Natural killer cell treated with Interleukin-12 subunit alpha and Interleukin-12 subunit beta and Interleukin-15 and Interleukin-18, amount 100 ng/mL, for 72 hours (primary cell): ENCODE results near the gene ANO1. TPM values are rescaled to one million over a fixed set of nuclear protein-coding genes. Genes with fewer than 3 reads are reported as not detected.
"Not testable (repeated sequence)": the region's sequence is repeated elsewhere in the genome, so short reads cannot be mapped to it uniquely, and the experiment has no call there.

Source experiments
- ATAC-seq, 2 donors: fragments of 150-1000 bp; cut with Tn5 transposase in 1 of 2; sonication (Bioruptor Pico), chemical (Tn5 transposase) in 1 of 2; 2 replicates each; pipeline ENCODE4 v1.10.0; 2021
- DNase-seq: peaks from one replicate; pipeline ENCODE4 v3.0.0; 2022; ENCODE audit warnings: low spot score
- H3K27ac Mint-ChIP-seq, 2 donors: 1 replicate in 1 of 2; 2 replicates in 1 of 2; pipeline ENCODE4 v1.8.0; 2022; ENCODE audit warnings: mixed read lengths in 2 of 2, mild to moderate bottlenecking in 1 of 2, moderate library complexity in 1 of 2
- H3K27me3 Mint-ChIP-seq, 2 donors: 1 replicate in 1 of 2; 2 replicates in 1 of 2; pipeline ENCODE4 v1.8.0; 2022; ENCODE audit warnings: mixed read lengths in 2 of 2
- H3K36me3 Mint-ChIP-seq: one replicate; pipeline ENCODE4 v1.8.0; 2022; ENCODE audit warnings: mixed read lengths
- H3K4me1 Mint-ChIP-seq, 2 donors: 1 replicate in 1 of 2; 2 replicates in 1 of 2; pipeline ENCODE4 v1.8.0; 2022; ENCODE audit warnings: low read depth in 2 of 2, mixed read lengths in 2 of 2, mild to moderate bottlenecking in 1 of 2
- H3K4me3 Mint-ChIP-seq: one replicate; pipeline ENCODE4 v1.8.0; 2022; ENCODE audit warnings: mixed read lengths
- H3K9me3 Mint-ChIP-seq: 2 replicates; pipeline ENCODE4 v1.8.0; 2022; ENCODE audit warnings: mixed read lengths
- total RNA-seq, 2 donors: library from RNA; stranded (reverse); gene quantifications; one replicate each; pipeline ENCODE4 v1.2.3, GENCODE V29; 2022

The ANO1 gene
- not detected for total RNA-seq

DNA sequence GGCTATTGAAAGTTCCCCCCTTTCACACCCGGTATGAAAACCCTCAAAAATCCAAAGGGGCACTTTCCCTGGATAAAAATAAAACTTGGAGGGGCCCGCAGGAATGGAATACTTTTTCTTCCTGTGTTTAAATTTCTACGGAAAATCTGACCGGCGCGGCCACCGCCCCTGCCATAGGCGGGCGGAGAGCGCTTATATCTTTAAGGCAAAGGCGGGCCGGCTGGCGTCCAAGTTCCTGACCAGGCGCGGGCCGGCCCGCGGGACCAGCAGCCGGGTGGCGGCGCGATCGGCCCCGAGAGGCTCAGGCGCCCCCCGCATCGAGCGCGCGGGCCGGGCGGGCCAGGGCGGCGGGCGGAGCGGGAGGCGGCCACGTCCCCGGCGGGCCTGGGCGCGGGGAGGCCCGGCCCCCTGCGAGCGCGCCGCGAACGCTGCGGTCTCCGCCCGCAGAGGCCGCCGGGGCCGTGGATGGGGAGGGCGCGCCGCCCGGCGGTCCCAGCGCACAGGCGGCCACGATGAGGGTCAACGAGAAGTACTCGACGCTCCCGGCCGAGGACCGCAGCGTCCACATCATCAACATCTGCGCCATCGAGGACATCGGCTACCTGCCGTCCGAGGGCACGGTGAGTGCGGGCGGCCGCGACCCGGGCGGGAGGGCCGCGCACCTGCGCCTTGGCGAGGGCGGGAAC, at the start of gene ANO1:
Gene ANO1, plus strand, starts transcription at position 223 of the 686 bp plus-strand sequence. Its CDS starts 290 bp downstream, at position 513.
- Mint-ChIP-seq H3K36me3 (no peaks in the 10 kb centered on the region), H3K9me3 (no peaks in the 10 kb centered on the region), H3K27me3 (peaks cover 21 to 24% of the 10 kb centered on the region in 2 donors), H3K27ac (no peak within 1 kb of the TSS), H3K4me3 (no peak within 1 kb of the TSS), H3K4me1 (peaks cover 0 to 3% of the 10 kb centered on the region in 2 donors)
- DNase-seq: no peak
- ATAC-seq: no peak

DNA sequence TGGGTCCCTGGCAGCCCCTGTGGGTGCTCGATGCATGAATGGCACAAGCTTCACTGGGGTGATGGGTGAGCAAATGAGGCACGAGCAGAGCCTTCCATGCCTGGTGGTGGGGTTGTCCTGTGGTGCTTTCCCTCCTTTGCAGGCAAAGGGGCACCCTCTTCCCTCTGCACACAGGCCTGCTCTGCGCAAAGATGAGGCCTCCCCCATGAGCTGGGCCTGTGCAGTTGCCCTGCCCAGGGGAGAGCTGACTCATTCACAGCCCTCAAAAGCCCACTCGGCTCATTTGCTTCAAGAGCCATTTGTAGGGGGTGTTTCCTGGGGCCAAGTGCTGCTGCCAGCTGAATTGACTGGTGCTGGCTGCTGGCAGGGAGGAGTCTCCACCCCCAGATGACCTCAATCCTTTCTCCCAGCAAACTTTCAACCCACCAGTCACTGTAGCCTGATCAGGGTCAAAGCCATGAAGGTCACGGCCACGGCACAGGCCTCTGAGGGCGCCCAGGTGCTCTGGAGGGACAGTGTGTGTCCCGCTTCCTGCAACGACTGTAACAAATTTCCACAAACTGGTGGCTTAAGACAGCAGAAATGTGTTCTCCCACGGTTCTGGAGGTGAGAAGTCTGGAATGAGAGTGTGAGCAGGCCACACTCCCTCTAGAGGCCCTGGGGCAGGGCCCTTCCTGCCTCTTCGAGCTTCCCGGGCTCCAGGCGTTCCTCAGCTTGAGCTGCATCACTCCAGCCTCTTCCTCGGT, 48.8 kb upstream of the ANO1 start:
- Mint-ChIP-seq H3K4me3 (no peak overlapping the region), H3K4me1 (no peaks in the 10 kb centered on the region), H3K9me3 (no peaks in the 10 kb centered on the region), H3K27ac (no peak overlapping the region), H3K27me3 (peaks cover 6 to 10% of the 10 kb centered on the region in 2 donors), H3K36me3 (no peaks in the 10 kb centered on the region)
- DNase-seq (no peak), ATAC-seq (no peak)

DNA sequence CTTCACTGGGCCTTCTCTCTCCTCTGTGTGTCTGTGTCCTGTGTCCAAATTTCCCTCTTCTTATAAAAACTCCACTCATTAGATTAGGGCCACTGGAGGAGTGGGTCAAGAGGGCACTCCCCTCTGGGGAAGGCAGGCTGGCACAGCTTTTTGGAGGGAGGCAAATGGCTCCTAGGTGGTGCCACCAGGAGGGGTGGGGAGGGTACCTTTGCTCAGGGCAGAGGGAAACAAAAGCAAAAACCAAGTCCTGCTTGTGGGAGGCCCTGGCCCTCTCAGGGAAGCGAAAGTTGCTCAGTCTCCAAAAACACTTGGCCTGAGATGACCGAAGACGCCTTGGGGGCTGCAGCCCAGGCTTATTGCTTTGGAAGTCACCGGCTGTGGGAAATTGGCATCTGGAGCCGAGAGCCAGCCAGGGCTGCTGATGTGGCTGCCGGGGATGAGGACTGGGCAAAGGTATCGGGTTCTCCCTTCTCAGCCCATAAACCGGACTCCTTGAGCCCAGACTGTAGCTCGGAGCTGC, 48.2 kb upstream of the ANO1 start:
- no peaks in the 10 kb centered on the region for H3K9me3 Mint-ChIP-seq
- no peak for ATAC-seq
- H3K4me1 Mint-ChIP-seq: no peaks in the 10 kb centered on the region
- H3K4me3 Mint-ChIP-seq: no peak overlapping the region
- no peaks in the 10 kb centered on the region for H3K36me3 Mint-ChIP-seq
- H3K27ac Mint-ChIP-seq: no peak overlapping the region
- H3K27me3 Mint-ChIP-seq: peaks cover 6 to 13% of the 10 kb centered on the region in 2 donors
- no peak for DNase-seq

DNA sequence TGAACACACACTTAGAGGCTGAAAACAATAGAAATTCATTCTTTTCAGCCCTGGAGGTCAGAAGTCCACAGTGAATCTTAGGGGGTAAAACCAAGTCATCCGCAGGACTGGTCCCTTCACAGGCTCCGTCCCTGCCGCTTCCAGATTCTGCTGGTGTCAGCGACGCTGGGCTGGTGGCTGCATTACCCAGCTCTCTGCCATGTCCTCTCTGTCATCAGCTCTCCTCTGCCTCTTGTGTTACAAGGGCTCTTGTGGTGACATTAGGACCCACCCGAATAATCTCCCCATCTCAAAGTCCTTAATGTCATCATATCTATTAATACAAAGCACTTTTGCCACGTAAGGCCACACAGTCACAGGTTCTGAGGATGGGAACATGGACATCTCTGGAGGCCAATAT, 47.7 kb upstream of the ANO1 start:
- H3K27me3 Mint-ChIP-seq: peaks cover 6 to 13% of the 10 kb centered on the region in 2 donors
- no peaks in the 10 kb centered on the region for H3K4me1 Mint-ChIP-seq
- ATAC-seq: no peak
- H3K9me3 Mint-ChIP-seq: no peaks in the 10 kb centered on the region
- no peak overlapping the region for H3K27ac Mint-ChIP-seq
- H3K36me3 Mint-ChIP-seq: no peaks in the 10 kb centered on the region
- DNase-seq: no peak
- no peak overlapping the region for H3K4me3 Mint-ChIP-seq

DNA sequence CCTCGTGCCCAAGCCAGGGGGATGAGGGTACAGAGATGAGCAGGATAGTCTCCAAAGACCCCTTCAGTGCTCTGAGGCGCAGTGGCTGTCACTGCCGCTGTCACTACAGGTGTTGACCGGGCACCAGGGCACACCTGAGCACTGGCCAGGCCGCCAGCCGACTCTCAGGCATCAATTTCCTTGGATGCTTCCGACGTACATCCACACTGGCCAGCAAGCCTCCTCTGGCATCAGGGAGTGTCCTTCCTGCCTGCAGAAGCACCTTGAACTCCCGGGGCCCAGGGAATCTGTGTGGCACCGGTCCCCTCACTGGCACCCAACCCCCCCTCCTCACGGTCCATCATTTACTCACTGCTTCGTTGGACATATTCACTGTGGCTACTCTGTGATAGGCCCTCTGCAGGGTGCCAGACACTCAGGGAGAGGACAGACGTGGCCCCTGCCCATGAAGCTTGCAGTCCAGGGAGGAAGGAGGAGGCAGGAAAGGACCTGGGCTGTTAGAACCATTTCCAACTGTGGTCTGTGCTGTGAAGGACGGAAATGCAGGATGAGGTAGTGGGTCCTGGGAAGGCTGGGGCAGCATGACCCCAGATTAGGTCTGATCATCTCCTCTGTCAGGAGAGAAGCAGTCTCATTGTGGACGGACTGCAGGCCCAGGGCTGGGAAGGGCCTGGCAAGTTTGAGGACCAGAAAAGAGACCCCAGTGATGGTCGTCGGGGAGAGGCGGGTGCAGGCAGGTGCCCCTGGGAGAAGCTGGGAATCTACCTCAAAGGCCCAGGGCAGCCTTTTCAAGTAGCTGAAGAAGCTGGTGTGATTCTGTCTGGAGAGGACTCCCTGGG, 46.3 kb upstream of the ANO1 start:
- H3K4me3 Mint-ChIP-seq: no peak overlapping the region
- no peaks in the 10 kb centered on the region for H3K9me3 Mint-ChIP-seq
- no peak overlapping the region for H3K27ac Mint-ChIP-seq
- H3K27me3 Mint-ChIP-seq: peaks cover 8 to 15% of the 10 kb centered on the region in 2 donors
- ATAC-seq (no peak), DNase-seq (no peak)
- no peaks in the 10 kb centered on the region for H3K4me1 Mint-ChIP-seq
- no peaks in the 10 kb centered on the region for H3K36me3 Mint-ChIP-seq

DNA sequence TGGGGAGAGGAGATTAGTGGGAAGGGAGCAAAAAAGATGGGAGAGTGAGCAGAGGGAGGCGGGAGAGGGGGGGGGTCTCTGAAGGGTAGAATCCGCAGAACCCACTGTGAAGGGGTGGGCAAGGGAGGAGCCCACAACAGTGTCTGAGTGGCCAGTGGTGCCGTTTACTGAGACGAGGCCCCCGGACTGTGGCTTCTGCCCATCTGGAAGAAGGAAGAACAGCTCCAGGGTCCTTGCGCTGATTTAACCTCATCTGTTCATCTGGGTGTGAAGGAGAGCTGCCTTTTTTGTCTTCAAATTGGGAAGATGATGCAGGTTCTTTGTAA, 45.7 kb upstream of the ANO1 start:
- Mint-ChIP-seq H3K27ac (no peak overlapping the region), H3K36me3 (no peaks in the 10 kb centered on the region), H3K27me3 (peaks cover 13 to 15% of the 10 kb centered on the region in 2 donors), H3K4me3 (no peak overlapping the region), H3K9me3 (no peaks in the 10 kb centered on the region), H3K4me1 (no peaks in the 10 kb centered on the region)
- no peak for DNase-seq
- no peak for ATAC-seq

DNA sequence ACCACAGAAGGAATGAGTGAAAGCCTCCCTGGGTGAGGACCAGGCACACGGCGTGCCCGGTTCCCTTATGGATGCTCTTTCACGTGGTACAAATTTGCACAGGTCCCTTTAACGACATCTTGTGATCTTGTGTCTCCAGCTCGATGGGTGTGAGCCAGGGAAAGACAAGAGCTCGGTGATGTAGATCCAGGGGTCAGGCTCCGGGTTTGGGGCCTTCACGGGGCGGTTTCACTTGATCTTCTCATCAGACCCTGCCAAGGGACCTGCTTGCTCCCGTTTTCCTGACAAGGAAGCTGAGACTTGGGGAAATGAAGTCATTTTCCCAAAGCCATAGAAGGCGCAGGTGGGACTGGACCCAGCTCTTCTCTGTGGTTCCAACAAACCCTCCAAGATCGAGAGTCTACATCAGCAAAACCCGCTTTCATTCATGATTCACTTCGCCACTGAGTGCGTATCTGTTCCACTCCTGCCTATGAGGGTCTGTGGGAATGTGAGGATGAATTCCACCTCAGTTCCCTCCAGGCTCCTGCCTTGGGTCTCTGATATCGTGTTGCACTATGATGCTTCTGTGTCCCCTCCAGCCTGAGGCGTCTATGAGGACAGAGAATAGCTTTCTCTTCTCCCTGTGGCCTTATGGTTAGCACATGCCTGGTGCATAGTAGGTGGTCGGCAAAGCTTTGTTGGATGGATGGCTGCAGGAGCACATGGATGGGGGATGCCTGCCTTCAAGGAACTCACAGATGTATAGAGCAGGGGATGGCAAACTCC, 45.0 kb upstream of the ANO1 start:
- Mint-ChIP-seq H3K4me3 (no peak overlapping the region), H3K27me3 (peaks cover 14 to 16% of the 10 kb centered on the region in 2 donors), H3K36me3 (no peaks in the 10 kb centered on the region), H3K27ac (no peak overlapping the region), H3K4me1 (no peaks in the 10 kb centered on the region), H3K9me3 (no peaks in the 10 kb centered on the region)
- ATAC-seq (no peak), DNase-seq (no peak)

DNA sequence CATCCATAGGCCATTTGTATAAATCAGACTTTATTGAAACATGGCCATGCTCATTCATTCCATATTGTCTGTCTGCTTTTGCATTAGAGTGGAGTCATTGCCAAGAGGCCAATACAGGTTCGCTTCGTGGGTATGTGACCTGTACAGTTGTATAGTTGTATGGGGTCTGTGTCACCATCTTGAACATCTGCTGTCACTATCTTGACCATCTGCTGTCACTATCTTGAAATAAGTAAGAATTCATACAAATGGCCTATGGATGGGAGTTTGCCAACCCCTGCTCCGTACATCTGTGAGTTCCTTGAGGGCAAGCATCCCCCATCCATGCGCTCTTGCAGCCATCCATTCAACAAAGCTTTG, 44.4 kb upstream of the ANO1 start:
- H3K27ac Mint-ChIP-seq: no peak overlapping the region
- DNase-seq (no peak), ATAC-seq (no peak)
- no peak overlapping the region for H3K4me3 Mint-ChIP-seq
- peaks cover 4% of the 10 kb centered on the region for H3K36me3 Mint-ChIP-seq
- H3K4me1 Mint-ChIP-seq: no peaks in the 10 kb centered on the region
- peaks cover 2% of the 10 kb centered on the region for H3K9me3 Mint-ChIP-seq
- peaks cover 19 to 20% of the 10 kb centered on the region in 2 donors for H3K27me3 Mint-ChIP-seq

DNA sequence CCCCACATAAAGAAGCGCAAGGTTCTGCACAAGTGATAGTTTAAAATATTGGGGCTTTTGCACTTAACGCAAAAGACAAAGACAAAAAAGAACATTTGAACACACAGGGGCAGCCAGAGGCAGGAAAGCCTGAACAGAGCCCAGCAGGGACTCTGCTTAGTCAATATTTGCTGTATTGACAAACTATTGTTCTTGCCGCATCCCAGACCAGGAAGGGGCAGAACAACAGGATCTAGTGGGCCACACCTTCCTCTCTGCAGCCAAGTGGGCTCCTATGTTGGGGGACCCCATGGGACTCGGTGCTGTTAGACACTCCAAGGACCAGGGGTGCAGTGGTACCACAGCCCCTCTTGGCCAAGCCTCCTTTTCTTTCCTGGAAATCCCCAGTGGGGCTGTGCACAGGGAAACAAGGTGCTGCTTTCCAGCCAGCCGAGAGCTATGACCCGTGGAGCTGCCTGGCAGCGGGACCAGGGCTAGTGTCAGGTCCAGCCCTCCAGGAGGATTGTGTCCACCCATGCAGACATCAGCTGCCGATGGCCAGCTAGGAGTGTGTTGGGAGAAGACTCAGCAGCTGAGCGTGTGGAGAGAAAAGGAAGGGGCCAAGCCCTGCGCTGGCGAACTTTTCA, 43.3 kb upstream of the ANO1 start:
- ATAC-seq: no peak
- H3K9me3 Mint-ChIP-seq: peaks cover 3% of the 10 kb centered on the region
- peaks cover 6% of the 10 kb centered on the region for H3K36me3 Mint-ChIP-seq
- no peaks in the 10 kb centered on the region for H3K4me1 Mint-ChIP-seq
- H3K4me3 Mint-ChIP-seq: no peak overlapping the region
- no peak for DNase-seq
- H3K27me3 Mint-ChIP-seq: peaks cover 22 to 24% of the 10 kb centered on the region in 2 donors
- no peak overlapping the region for H3K27ac Mint-ChIP-seq

DNA sequence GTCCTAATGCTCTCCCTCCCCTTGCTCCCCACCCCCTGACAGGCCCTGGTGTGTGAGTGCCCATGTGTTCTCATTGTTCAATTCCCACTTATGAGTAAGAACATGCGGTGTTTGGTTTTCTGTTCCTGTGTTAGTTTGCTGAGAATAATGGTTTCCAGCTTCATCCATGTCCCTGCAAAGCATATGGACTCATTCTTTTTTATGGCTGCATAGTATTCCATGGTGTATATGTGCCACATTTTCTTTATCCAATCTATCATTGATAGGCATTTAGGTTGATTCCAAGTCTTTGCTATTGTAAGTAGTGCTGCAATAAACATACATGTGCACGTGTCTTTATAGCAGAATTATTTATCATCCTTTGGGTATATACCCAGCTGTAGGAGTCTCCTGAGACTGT, 42.5 kb upstream of the ANO1 start:
- not testable (repeated sequence) for H3K4me3 Mint-ChIP-seq, H3K4me1 Mint-ChIP-seq, ATAC-seq, H3K9me3 Mint-ChIP-seq, H3K36me3 Mint-ChIP-seq, DNase-seq, H3K27ac Mint-ChIP-seq
- H3K27me3 Mint-ChIP-seq: peaks cover 26 to 31% of the 10 kb centered on the region in 2 donors

DNA sequence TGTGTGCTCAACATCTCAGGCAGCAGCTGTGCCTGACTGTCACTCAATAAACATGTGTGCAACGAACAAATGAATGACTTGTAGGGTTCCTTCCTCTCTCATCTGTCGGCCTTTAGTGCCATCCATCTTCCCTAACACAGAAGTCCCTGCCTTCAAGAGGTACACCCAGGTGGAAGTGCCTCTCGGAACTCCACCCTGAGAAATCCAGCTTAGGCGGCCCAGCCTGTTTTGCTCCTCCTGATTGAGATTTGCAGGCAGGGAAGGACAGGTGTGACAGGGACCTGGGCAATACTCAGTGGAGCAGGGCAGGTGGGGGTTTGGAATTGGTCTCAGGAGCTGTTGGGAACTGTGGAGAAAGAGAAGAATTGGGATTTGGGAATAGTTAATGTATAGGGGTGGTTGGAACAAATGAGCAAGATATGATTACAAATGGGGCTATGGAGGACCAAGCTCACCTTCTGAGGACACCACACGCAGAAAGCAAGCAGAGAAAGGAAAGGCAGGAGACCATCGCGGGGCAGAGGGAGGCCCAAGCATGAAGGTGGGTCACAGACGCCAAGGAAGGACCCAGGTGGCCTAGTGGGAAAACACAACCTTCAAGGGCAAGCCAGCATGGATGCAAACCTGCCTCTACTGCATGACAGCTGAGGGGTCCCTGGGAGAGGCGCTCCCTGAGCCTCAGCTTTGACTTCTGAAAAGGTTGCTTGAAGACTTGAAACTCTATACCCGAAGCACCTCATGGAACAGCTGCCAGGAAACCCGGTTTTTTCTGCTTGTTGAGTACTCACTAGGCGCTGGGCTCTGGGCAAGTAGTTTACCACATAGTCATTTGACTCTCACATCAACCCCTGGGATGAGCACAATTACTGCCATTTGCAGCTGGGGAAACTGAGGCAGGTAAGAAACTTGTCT, 40.9 kb upstream of the ANO1 start:
- Mint-ChIP-seq H3K4me1 (no peaks in the 10 kb centered on the region), H3K27ac (no peak overlapping the region), H3K36me3 (peaks cover 9% of the 10 kb centered on the region), H3K27me3 (peaks cover 25 to 34% of the 10 kb centered on the region in 2 donors), H3K4me3 (no peak overlapping the region), H3K9me3 (peaks cover 5% of the 10 kb centered on the region)
- ATAC-seq: no peak
- DNase-seq: no peak

DNA sequence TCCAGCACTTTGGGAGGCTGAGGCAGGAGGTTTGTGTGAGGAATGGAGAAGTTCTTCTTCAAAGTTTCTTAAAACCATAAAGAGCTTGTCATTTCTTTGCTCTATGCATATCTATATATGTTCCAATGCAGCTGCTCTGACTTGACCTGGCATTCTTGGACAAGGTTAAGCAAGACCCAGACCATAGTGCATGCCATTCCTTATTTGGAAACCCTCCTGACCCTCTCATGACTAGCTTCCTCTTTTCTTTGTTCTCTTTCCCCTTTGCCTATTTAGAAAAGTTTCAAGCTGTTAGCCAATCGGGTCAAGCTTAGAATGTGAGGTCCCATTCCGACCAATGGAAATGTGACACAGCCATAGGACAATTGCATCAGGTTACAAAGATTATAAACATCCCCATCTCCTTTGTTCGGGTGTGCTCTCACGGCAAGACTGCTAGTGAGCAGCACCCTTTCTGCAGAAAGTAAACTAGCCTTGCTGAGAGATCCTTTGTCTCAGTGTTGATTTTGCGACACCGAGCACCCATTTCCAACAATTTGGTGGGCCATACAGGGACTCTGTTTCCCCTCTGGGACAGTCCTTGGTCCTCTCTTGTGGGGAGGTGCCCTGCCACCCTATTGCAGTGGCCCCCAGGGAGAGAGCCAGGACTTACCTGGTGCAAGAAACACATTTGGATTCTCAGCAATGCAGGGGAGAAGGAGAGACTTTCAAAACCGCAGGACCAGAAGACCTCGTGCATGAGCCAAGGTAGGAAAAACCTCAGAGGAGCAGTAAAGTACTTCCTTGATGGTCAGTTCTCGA, 39.9 kb upstream of the ANO1 start:
- H3K9me3 Mint-ChIP-seq: peaks cover 6% of the 10 kb centered on the region
- H3K4me3 Mint-ChIP-seq: no peak overlapping the region
- no peak for DNase-seq
- no peak overlapping the region for H3K27ac Mint-ChIP-seq
- no peaks in the 10 kb centered on the region for H3K4me1 Mint-ChIP-seq
- peaks cover 19% of the 10 kb centered on the region for H3K36me3 Mint-ChIP-seq
- no peak for ATAC-seq
- peaks cover 28 to 42% of the 10 kb centered on the region in 2 donors for H3K27me3 Mint-ChIP-seq
